HepG2 (cell line): Measurements from ENCODE around the gene FAAP20. TPM values are rescaled to one million over a fixed set of nuclear protein-coding genes. Genes with fewer than 3 reads are reported as not detected.

Experiments
- AHR ChIP-seq: IDR thresholded peaks from 2 replicates; pipeline ENCODE4 v1.6.1; 2018; ENCODE audit warnings: missing genetic modification reagents, missing compliant biosample characterization
- BRCA1 ChIP-seq: sonication (generic); formaldehyde crosslinking; IDR thresholded peaks from 2 replicates; pipeline ENCODE4 v1.4.0; 2020; ENCODE audit warnings: missing genetic modification reagents
- CCAR2 ChIP-seq: fragments of 200-400 bp; formaldehyde crosslinking; optimal IDR thresholded peaks from 2 replicates; pipeline ENCODE3; 2018; ENCODE audit warnings: low read depth, mild to moderate bottlenecking, low read length, moderate library complexity
- HNRNPK ChIP-seq: fragments of 200-400 bp; formaldehyde crosslinking; IDR thresholded peaks from 2 replicates; pipeline ENCODE4 v1.6.1; 2018; ENCODE audit warnings: low read length, low read depth, moderate library complexity, mild to moderate bottlenecking; ENCODE audit not compliant: poor library complexity, severe bottlenecking
- IKZF1 ChIP-seq: fragments of 450-650 bp; IDR thresholded peaks from 2 replicates; pipeline ENCODE4 v1.7.1; 2016
- JDP2 ChIP-seq: sonication (generic); formaldehyde crosslinking; IDR thresholded peaks from 2 replicates; pipeline ENCODE4 v1.8.1; 2022; ENCODE audit warnings: missing genetic modification reagents, borderline replicate concordance
- MYNN ChIP-seq: sonication (generic); formaldehyde crosslinking; IDR thresholded peaks from 2 replicates; pipeline ENCODE4 v1.4.0; 2020; ENCODE audit warnings: mild to moderate bottlenecking, low read depth, missing genetic modification reagents
- NKX3-1 ChIP-seq: sonication (generic); formaldehyde crosslinking; IDR thresholded peaks from 2 replicates; pipeline ENCODE4 v1.5.0; 2020; ENCODE audit warnings: missing genetic modification reagents
- XBP1 ChIP-seq: sonication (generic); formaldehyde crosslinking; IDR thresholded peaks from 2 replicates; pipeline ENCODE4 v1.5.0; 2020; ENCODE audit warnings: missing genetic modification reagents
- ZNF101 ChIP-seq: sonication (generic); formaldehyde crosslinking; IDR thresholded peaks from 2 replicates; pipeline ENCODE4 v1.4.0; 2020; ENCODE audit warnings: mild to moderate bottlenecking, low read depth, missing genetic modification reagents, borderline replicate concordance
- ZNF180 ChIP-seq: sonication (generic); formaldehyde crosslinking; IDR thresholded peaks from 2 replicates; pipeline ENCODE4 v1.4.0; 2020; ENCODE audit warnings: low read depth, missing genetic modification reagents, borderline replicate concordance
- ZNF317 ChIP-seq: sonication (generic); formaldehyde crosslinking; IDR thresholded peaks from 2 replicates; pipeline ENCODE4 v1.5.0; 2020; ENCODE audit warnings: mild to moderate bottlenecking, missing genetic modification reagents
- ZNF337 ChIP-seq: sonication (generic); formaldehyde crosslinking; IDR thresholded peaks from 2 replicates; pipeline ENCODE4 v1.5.1; 2020; ENCODE audit warnings: missing genetic modification reagents, low read depth, mild to moderate bottlenecking, borderline replicate concordance
- ZNF720 ChIP-seq: sonication (generic); formaldehyde crosslinking; IDR thresholded peaks from 2 replicates; pipeline ENCODE4 v1.4.0; 2020; ENCODE audit warnings: missing genetic modification reagents
- ZNF788 ChIP-seq: sonication (generic); formaldehyde crosslinking; IDR thresholded peaks from 2 replicates; pipeline ENCODE4 v1.5.0; 2020; ENCODE audit warnings: mild to moderate bottlenecking, missing genetic modification reagents, borderline replicate concordance
- polyA plus RNA-seq, 8 experiments: library from polyadenylated mRNA; depleted of rRNA in 3 of 8; stranded (reverse) in 7 of 8; unstranded in 1 of 8; fragments of >200 nt; fragmentation: Illumina TruSeq in 4 of 8; extraction: Trizol in 4 of 8; gene quantifications; 2 replicates each; pipeline versions ENCODE4 v1.2.1 to v1.2.3, GENCODE V29; 2011 to 2016; ENCODE audit warnings: low read depth in 4 of 8, missing spikeins in 1 of 8, mixed read lengths in 1 of 8; ENCODE audit not compliant: insufficient read depth in 1 of 8
- total RNA-seq, 5 experiments: library from RNA; depleted of rRNA; stranded (reverse); fragments of >200 nt; fragmentation: Illumina TruSeq; extraction: Trizol; gene quantifications; 2 replicates each; pipeline ENCODE4 v1.2.3, GENCODE V29; 2016; ENCODE audit warnings: low read depth in 1 of 5
- TF ChIP-seq, protein P1 (sequence below), 2 experiments: sonication (generic) in 1 of 2; formaldehyde crosslinking in 1 of 2; IDR thresholded peaks; 2 replicates each; pipeline versions ENCODE4 v1.5.1 to v1.6.1; 2011 to 2020; ENCODE audit warnings: borderline replicate concordance in 1 of 2, low read depth in 1 of 2, low read length in 1 of 2, mild to moderate bottlenecking in 1 of 2, missing genetic modification reagents in 1 of 2, moderate library complexity in 1 of 2
- TF ChIP-seq, protein P2 (sequence below): sonication (generic); formaldehyde crosslinking; IDR thresholded peaks from 2 replicates; pipeline ENCODE4 v1.5.0; 2020; ENCODE audit warnings: missing genetic modification reagents, mild to moderate bottlenecking, borderline replicate concordance
- TF ChIP-seq, protein P3 (sequence below): sonication (generic); formaldehyde crosslinking; IDR thresholded peaks from 2 replicates; pipeline ENCODE4 v1.8.1; 2023; ENCODE audit warnings: mild to moderate bottlenecking, inconsistent platforms, moderate library complexity, missing genetic modification reagents, borderline replicate concordance
- TF ChIP-seq, protein P4 (sequence below): sonication (generic); formaldehyde crosslinking; IDR thresholded peaks from 2 replicates; pipeline ENCODE4 v1.4.0; 2020; ENCODE audit warnings: missing genetic modification reagents, borderline replicate concordance
- TF ChIP-seq, protein P5 (sequence below): sonication (generic); formaldehyde crosslinking; IDR thresholded peaks from 2 replicates; pipeline ENCODE4 v1.5.1; 2020; ENCODE audit warnings: mild to moderate bottlenecking, missing genetic modification reagents, moderate library complexity

FAAP20 gene
- total and polyA plus RNA-seq, 2 of the 13 experiments (the other 11 are each of a cell fraction or from before 2014, with no cell fraction given) = 9.6 to 10.8 TPM

DNA sequence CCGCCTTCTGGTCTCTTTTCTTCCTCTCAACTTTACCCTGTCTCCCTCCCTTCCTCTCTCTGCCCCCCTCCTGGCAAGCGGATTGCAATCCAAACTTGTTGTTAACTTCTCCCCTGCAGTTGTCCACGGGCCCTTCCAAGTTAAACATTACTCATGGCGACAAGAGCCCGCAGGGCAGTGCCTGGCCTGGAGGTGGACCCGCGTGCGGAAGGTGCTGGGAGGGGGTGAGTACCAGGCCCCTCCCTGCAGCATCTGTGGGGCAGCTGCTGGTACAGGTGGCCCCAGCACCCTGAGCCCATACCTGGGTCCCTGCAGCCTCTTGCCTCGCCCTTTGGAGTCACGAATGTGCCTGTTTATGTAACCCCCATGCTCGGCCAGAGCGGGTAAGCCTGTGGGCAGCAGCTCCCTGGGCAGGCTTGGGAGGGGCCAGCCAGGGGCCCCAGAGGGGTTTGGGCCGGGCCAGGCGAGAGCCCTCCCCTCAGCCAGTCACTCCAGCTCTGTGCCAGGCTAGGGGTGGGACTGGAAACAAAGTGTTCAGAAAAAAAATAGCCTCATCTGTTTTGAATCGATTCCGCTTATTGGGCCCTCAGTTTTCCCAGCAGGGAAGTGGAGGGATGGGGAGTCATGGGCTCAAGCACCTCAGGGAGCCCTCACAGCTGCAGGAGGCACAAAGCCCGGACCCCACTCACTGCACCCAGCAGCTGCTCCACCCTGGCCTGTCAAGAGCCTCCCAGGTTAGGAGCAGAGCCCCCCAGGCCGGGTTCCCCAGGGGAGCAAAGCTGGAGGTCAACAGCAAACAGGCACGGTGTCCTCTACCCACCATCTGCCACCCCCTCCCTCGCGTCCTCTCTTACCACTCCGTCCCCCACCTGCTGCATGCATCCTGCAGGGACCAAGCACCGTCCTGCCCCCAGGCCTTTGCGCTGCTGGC lies 14.0 kb upstream of the FAAP20 start (continued):
- TF ChIP-seq, protein P1, sequence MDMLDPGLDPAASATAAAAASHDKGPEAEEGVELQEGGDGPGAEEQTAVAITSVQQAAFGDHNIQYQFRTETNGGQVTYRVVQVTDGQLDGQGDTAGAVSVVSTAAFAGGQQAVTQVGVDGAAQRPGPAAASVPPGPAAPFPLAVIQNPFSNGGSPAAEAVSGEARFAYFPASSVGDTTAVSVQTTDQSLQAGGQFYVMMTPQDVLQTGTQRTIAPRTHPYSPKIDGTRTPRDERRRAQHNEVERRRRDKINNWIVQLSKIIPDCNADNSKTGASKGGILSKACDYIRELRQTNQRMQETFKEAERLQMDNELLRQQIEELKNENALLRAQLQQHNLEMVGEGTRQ (IDR thresholded peaks at IDR 0.05; ENCODE audit: low read depth, low read length) = no peak
- TF ChIP-seq, protein P1 (CRISPR knock-in tag; IDR thresholded peaks at IDR 0.05; ENCODE audit: borderline replicate concordance) = no peak; the same call in 1 of the 2 replicates
- TF ChIP-seq, protein P2, sequence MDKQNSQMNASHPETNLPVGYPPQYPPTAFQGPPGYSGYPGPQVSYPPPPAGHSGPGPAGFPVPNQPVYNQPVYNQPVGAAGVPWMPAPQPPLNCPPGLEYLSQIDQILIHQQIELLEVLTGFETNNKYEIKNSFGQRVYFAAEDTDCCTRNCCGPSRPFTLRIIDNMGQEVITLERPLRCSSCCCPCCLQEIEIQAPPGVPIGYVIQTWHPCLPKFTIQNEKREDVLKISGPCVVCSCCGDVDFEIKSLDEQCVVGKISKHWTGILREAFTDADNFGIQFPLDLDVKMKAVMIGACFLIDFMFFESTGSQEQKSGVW (CRISPR knock-in tag) = no peak
- TF ChIP-seq, protein P3, sequence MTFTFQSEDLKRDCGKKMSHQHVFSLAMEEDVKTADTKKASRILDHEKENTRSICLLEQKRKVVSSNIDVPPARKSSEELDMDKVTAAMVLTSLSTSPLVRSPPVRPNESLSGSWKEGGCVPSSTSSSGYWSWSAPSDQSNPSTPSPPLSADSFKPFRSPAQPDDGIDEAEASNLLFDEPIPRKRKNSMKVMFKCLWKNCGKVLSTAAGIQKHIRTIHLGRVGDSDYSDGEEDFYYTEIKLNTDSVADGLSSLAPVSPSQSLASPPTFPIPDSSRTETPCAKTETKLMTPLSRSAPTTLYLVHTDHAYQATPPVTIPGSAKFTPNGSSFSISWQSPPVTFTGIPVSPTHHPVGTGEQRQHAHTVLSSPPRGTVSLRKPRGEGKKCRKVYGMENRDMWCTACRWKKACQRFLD (CRISPR knock-in tag) = no peak
- no peak for TF ChIP-seq JDP2 (CRISPR knock-in tag)
- TF ChIP-seq BRCA1 (CRISPR knock-in tag) = no peak
- TF ChIP-seq HNRNPK = no peak
- no peak for TF ChIP-seq CCAR2
- TF ChIP-seq ZNF720 (CRISPR knock-in tag) = no peak
- no peak for TF ChIP-seq ZNF337 (CRISPR knock-in tag)
- TF ChIP-seq ZNF788 (CRISPR knock-in tag) = no peak; the same call in 1 of the 2 replicates
- no peak for TF ChIP-seq AHR (CRISPR knock-in tag)
- no peak for TF ChIP-seq ZNF317 (CRISPR knock-in tag)
- no peak for TF ChIP-seq IKZF1
- no peak for TF ChIP-seq ZNF180 (CRISPR knock-in tag)
- no peak for TF ChIP-seq ZNF101 (CRISPR knock-in tag)
- TF ChIP-seq NKX3-1 = no peak
- TF ChIP-seq, protein P4, sequence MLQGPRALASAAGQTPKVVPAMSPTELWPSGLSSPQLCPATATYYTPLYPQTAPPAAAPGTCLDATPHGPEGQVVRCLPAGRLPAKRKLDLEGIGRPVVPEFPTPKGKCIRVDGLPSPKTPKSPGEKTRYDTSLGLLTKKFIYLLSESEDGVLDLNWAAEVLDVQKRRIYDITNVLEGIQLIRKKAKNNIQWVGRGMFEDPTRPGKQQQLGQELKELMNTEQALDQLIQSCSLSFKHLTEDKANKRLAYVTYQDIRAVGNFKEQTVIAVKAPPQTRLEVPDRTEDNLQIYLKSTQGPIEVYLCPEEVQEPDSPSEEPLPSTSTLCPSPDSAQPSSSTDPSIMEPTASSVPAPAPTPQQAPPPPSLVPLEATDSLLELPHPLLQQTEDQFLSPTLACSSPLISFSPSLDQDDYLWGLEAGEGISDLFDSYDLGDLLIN = no peak
- no peak for TF ChIP-seq MYNN (CRISPR knock-in tag)
- TF ChIP-seq, protein P5, sequence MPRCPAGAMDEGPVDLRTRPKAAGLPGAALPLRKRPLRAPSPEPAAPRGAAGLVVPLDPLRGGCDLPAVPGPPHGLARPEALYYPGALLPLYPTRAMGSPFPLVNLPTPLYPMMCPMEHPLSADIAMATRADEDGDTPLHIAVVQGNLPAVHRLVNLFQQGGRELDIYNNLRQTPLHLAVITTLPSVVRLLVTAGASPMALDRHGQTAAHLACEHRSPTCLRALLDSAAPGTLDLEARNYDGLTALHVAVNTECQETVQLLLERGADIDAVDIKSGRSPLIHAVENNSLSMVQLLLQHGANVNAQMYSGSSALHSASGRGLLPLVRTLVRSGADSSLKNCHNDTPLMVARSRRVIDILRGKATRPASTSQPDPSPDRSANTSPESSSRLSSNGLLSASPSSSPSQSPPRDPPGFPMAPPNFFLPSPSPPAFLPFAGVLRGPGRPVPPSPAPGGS (CRISPR knock-in tag) = no peak
- TF ChIP-seq XBP1 = no peak
